GM21737 (cell line): ENCODE measurements around the gene RPS27.
"Not testable (repeated sequence)": the region's sequence is repeated elsewhere in the genome, so short reads cannot be mapped to it uniquely, and the experiment has no call there.

Experiments used
- ATAC-seq: cut with Tn5 transposase; IDR thresholded peaks from one replicate; pipeline ENCODE4 v1.9.1; 2021; ENCODE audit warnings: mild to moderate bottlenecking, moderate library complexity; ENCODE audit not compliant: unreplicated experiment

Gene RPS27

DNA sequence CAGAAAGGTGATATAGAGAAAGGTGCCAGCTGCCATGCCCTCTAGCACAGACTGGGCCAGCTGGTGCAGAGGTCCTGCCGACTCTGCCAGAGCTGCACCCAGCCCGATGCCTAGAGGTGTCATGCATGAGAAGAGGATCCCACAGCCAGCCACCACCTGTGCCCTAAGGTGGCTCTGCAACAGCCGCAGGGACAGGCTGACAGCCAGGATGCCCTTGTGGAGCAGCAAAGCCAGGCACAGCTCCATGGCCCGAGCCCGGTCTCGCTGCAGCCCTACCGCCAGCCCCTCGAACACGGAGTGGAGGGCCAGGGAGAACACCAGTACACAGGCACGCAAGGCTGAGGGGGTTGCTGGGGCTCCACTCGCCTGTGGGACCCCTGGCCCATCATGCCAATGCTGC is 30.4 kb upstream of the RPS27 start:
- ATAC-seq: no peak

DNA sequence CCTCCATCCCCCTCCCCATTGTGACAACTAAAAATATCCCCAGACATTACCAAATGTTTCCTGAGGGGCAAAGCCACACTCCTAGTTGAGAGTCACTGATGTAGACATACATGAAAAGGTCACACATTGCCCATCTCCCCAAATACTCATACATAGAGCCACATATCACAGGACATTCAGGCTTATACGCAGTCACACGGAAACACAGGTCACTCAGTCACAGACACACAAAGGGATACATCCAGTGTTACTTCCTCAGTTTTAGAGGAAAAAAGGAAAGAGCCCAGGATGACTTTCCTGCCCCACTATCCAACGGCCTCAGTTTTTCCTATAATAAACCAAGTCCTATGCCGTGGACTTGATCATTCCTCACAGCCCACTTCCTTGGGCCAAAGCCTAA is 29.1 kb upstream of the RPS27 start:
- ATAC-seq: no peak

DNA sequence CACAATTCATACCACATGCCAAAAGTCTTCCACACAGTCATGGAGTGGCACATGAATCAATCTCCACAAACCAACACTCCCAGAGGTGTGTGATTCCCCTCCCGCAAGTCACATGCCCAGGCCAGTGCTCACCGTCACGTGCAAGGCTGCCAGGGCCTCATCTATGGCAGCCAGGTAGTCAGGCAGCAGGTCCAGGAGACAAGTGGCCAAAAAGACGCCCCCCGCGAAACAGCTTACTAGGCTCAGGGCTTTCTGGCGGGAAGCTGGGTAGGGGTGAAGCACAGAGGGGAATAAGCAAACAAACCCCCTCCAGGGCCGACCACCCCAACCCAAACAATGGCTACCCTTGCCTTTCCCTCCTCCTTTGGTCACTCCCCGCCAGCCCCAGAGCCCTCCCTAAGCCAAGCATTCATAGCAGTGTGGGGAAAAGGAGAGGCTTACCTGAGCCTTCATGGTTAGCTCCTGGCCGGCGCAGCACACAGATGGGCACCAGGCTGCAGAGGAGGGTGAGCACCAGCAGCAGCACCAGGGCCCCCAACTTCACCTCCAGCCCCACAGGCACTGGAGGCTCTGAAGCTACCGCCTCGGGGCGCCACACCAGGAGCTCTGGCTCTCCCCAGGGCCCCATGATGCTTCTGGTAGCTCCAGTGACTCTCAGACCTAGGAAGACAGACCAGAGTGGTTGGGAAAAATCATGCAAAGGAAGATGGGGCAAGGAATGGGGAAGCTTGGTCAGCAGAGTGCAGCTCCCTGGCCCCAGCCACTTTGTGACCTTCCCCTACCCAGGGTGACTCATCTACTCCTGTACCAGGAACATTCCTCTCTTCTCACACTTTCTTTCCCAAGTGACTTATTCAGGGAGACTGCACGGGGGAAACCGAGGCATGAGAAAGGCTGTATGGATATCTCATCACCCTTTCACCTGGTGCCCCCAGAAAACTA is 28.2 kb upstream of the RPS27 start:
- no peak for ATAC-seq

DNA sequence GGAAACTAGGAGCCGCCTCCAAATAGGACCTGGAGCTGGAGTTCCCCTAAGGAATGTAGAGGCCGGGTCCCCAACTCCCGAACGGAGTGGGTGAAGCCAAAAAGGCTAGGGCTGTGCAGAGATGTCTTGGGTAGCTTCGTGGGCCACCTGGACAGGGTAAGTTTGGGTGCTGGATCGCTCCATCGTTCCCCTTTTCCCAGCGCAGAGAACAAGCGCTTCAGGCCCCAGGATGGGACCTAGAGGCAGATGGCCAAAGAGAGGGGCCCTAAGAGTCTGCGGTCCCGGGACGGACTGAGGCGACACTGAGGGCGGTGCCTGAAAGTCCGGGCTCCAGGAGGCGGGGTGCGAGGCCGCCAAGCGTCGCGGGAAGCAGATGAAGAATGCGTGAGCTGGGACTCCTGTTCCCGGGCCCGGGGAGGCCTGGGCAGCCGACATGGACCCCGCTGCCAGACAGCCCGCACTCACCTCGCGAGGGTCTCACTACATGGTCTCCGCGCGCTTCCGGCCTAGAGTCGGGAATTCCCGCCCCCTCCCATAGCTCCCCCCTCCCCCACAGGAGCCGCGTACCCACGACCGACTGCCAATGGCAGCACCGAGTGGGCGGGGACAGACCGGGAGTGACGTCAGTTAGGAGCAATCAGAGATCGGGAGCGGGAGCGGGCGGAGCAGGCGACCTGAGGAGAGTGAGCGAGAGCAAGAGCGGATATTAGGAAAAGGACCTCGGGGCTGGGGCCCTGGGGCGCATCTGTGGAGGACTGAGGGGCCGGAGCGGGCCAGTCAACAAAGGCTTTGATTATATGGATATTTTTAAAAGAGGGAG is 27.3 kb upstream of the RPS27 start, which contains the start of gene SLC39A1:
Gene SLC39A1 (minus strand): TSS at position 508 of the 820 bp plus-strand sequence. CDS start 822 bp downstream, outside the sequence.
- peak; percentile 42 for ATAC-seq

DNA sequence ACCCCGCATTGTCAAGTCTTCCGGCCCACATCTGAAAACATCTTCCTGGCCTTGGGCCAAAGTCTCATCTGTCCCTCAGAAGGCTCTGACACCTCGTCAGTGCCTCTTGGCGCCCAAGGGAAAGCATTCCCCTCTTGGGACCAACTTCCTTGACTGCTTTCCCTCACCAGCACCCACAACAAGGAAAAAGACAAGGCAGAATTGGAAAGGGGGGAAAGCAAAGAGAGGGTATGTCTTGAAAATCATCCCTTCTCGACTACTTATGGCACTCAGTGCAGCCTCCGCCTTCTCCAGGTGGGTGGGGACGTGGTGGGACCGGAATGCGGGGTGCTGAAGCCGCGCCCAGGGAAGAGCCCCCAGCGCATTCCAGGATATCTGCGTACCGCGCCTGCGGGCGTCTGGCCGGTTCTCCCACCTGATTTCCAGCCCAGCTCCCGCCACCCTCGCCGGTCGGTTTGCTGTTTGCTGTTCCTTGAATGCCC is 26.7 kb upstream of the RPS27 start:
- no peak for ATAC-seq

DNA sequence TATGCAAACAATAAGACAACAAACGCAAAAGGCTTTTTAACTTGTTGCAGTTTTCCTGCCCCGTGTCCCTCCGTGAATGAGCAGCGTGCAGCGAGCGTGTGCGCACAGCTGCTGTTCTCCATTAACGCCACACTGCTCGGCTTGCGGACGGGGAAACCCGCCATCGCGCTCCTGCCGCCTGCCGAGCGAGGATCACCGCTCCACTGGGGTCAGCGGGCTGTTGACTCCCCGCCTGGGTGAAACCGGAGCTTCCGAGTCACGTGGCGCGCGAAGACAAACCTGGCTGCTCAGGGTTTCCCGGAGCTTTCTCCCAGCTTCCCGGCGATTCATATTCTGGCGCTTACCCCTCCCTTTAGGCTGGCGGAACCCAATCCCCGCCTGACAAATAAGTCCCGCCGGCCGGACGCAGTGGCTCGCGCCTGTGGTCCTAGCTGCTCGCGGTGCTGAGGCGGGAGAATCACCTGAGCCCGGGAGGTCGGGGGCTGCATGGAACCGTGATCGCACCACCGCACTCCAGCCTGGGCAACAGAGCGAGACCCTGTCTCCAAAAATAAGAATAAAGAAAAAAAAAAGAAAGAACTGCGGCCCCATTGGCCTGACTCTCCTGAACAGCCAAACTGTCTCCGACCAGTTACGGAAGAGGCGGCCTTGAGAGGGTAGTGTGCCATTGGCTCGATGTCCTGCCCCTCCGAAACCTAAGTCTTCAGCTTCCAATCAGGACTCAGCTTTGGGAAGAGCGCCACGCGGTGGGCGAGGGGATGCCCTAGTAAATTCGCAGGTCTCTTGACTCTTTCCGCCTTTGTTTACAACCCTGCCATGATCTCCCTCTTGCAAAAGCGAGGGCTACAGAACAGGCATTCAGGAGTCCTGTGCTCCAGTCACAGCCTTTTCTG is 23.2 kb upstream of the RPS27 start, which contains the start of gene CREB3L4:
Gene CREB3L4 (plus strand): TSS at position 796 of the 893 bp plus-strand sequence. CDS start 624 bp downstream, outside the sequence.
- peak; percentile 77 for ATAC-seq

DNA sequence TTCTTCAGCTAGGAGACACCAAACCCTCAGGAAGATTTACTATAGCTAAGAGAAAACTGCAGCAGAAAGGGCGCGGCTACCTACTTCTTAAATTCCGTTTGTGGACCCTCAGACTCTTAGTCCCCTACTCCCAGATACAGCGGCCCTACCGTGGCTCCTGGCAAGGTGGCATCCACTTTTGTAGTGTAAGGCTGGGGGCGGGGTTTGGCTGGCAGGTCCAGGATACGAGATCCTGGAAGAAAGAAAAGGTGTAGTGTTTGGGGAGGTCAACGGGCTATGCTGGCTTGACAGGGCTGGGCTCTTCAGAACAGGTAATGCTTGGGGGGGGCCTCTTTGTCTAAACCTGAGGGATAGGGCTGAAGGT is 22.6 kb upstream of the RPS27 start:
- no peak for ATAC-seq

DNA sequence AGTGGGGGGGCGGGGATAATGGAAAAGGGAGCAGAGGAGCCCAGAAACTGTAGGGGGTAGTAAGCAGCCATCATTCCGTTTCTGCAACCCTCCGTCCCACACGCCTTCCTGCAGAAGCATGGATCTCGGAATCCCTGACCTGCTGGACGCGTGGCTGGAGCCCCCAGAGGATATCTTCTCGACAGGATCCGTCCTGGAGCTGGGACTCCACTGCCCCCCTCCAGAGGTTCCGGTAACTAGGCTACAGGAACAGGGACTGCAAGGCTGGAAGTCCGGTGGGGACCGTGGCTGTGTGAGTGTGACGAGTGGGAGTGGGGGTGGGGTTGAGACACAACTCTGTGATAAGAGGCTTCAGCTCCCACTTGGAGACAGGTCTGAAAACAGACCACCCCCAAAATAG is 22.2 kb upstream of the RPS27 start:
- no peak for ATAC-seq

DNA sequence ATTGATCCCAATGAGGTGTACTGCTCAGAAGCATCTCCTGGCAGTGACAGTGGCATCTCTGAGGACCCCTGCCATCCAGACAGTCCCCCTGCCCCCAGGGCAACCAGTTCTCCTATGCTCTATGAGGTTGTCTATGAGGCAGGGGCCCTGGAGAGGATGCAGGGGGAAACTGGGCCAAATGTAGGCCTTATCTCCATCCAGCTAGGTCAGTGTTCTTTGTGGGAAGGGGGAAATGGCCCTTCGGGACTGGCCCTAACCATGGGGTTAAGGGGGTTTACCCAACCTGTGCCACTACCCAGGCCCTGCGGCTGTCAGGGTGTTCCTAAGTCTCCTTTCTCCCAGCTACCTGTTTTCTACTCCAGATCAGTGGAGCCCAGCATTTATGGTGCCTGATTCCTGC is 21.6 kb upstream of the RPS27 start:
- ATAC-seq: no peak

DNA sequence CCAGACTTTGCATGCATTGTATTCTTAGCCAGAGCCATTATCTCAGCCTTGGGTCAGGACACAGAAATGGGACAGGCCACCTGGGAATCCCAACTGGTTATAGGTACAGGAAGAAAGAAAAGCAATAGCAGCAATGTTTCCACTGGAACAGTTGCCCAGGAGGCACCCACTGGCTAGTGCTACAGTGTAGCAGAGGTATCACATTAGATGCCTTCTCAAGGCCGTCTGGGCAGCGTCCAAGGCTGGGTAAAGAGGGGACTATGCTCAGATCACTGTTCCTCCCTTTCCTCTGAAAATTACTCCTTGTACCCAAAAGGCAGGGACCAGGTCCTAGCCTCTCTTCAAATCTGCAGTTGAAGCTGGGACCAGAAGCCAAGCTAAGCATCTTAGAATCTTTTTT is 20.2 kb upstream of the RPS27 start:
- no peak for ATAC-seq

DNA sequence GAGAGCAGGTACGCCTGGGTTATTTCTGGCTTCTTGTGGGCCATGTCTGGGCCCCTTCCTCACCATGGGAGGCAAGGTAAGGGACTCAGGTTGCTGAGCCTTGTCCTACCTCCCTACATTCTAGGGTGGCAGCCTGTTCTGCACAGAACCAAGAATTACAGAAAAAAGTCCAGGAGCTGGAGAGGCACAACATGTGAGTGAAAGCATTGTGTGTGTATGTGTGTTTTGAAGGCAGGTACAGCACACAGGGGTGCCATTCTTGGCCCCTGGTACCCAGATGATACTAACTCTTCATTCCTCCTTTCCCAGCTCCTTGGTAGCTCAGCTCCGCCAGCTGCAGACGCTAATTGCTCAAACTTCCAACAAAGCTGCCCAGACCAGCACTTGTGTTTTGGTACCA is 17.5 kb upstream of the RPS27 start:
- ATAC-seq: no peak

DNA sequence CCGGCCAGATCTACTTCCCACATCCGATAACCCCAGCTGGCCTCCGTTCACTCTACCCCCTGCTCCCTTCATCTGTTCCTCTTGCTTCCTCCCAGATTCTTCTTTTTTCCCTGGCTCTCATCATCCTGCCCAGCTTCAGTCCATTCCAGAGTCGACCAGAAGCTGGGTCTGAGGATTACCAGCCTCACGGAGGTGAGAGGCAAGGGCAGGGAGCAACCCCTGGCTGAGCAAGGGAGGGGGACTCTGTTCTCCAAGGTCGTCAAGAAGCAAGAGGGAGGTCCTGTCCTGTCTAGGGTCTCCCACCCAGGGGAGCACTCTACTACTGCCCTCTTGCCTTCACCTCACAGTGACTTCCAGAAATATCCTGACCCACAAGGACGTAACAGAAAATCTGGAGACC is 17.0 kb upstream of the RPS27 start:
- ATAC-seq: no peak

DNA sequence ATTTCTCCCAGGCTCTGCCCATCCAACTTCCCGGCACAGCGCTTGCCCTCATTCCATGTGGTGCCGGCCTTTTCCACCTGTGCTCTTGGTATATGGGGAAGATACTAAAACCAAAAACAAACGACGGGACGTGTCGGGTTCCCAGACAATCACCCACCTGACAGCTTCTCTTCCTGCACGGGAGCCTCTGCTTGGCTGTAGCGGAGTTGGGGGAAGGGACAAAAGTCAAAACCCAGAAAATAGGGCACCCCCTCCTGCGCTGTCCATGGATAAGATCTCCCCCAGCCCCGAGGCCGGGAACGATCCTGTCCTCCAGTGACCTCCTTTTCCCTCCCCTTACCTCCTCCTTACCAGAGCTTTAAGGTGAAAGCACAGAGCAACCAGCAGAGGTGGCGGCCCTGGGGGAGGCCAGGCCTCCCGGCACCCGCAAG is 13.7 kb upstream of the RPS27 start:
- ATAC-seq: no peak

DNA sequence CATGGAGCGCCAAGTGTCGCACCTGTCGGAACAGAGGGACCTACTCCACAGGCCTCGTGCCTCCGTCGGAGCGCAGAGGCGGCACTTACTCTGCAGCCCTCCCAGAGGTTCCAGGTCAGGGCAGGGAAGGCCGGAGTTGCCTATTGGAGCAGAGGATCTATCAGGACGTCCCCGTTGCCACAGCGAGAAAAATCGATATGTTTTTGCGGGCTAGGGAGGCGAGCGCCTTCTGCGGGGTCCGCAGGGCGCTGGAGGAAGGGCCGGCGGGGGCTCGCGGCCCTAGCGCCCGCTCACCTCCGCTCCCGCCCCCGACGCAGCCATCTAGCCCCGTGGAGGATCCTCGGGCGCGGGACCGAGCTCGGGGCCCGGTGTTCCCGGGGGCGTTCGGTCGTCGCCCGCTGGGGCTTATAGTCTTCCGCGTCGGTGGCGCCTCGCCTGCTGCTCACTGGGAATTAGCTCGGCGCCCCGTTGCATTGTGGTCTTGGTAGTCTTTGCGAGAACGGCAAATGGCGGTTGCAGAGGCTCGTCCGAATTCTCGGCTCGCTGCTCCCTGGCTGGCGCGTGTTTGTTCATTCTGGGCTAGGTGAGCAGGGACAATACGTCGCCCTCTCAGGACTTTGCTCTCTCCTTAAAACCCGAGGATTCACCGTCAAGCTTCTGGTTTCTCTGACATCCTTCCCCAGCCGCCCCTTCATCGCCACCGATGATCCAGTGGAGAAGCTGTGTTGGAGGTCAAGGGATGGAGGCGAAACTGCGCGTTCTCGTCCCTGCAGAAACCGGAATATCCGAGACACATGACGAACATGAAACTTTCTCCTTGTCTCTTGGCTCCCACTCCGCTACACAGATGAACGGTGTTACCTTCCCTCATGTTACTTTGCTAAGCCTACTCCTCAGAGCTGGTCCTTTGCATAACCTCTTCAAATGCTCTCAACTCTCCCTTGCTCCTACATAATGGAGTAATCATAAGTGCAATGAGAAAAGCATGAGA is 13.0 kb upstream of the RPS27 start, which contains the start of gene JTB:
Gene JTB (minus strand): TSS at position 425 of the 991 bp plus-strand sequence. CDS start 422 bp downstream, at position 3.
- ATAC-seq: peak; percentile 69

DNA sequence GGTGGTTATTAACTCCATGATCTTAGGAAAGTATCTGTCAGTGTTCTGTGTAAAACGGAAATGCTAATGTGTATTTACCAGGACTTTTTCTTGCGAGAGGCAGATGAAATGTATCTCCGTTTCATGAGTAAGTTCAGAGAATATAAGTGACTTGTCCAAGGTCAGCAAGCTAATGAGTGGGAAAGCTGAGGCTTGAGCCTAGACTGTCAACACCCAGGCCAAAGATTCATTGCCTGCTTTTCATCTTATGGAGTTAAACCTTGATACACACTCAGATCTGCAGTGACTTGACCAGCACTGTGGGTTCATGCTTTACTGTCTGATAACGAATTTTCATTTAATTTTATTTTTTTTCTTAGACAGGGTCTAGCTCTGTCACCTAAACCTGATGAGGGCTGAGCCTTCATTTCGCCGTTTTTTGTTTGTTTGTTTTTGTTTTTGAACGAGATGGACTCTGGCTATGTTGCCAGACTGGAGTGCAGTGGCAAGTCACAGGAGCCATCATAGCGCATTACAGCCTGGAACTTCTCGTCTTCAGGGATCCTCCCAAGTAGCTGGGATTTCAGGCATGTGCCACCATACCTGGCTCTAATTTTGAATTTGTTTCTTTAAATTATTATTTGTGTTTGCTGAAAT is 12.2 kb upstream of the RPS27 start:
- ATAC-seq: no peak

DNA sequence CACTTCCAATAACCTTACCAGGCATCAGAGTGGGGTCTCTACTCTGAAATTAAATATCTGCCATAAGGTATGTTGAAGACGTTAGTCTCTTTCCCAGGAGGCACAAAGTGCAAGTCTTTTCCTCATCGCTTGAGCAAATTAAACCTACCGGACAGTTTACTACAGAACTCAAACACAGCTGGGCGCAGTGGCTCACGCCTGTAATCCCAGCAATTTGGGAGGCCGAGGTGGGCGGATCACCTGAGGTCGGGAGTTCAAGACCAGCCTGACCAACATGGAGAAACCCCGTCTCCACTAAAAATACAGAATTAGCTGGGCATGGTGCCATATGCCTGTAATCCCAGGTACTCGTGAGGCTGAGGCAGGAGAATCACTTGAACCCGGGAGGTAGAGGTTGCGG is 11.5 kb upstream of the RPS27 start:
- ATAC-seq: not testable (repeated sequence)

DNA sequence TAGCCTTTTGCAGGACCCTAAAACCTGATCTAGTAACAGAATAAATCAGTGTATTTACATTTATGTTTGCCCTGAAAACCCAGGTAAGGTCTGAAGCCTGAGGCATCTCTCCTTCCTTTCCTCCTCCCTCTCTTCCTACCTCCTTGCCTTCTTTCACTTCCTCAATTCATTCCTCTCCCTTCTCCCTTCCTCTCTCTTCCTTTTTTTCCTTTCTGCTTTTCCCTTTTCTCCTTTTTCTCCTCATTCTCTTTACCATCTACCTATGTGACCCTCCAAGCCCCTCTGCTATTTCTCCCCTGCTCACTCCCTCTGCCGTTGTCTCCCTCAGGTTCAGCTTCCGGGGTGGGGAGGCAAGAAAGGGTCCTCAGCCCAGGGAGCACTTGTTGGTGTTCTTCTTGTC is 8.8 kb upstream of the RPS27 start:
- ATAC-seq: not testable (repeated sequence)

DNA sequence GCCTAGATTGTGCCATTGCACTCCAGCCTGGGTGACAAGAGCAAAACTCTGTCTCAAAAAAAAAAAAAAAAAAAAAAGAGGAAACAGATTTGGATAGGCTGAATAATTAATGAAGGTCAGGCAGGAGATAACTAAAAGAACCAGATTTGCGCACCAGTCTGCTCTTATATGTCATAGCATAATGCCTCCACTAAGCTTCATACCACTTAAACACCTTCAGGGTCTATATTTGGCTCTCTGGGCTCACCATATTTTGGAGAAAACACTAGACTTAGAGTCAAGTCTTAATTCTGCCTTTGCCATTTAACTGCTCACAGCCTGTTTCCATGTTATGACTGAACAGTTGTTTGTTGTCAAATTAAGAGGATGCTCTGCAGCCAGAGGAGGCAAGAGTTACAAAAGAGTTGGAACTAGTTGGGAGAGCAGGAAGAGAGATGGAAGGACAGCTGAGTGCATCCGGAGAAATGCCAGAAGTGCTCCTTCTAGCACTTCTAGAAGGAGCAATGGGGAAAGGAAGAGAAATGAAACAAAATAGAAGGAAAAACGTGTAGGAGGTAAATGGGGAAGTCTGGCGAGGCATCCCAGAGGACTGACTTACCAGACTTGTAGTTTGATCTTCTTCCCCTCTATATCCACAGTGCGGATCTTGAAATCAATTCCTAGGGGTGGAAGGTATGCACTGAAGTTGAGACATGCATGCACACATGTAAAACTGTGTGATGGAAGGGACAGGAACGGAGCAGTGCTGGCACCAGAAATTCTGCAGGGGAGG is 6.3 kb upstream of the RPS27 start:
- no peak for ATAC-seq
